ENCODE measurements around the gene RNF213.

RNF213 gene

GRCh38 chr17:80331820-80332219, 71.2 kb downstream of the RNF213 start:
- no peak overlapping the region for H3K4me3 ChIP-seq (ENCODE audit: low read depth in 1 of 2, low read length in 1 of 2)
- no peak overlapping the region for H3K27ac ChIP-seq
- no peak for TF ChIP-seq CTCF (IDR thresholded peaks at IDR 0.05)
- H3K36me3 ChIP-seq: peaks cover 98% of the 10 kb centered on the region
- peaks cover 0 to 18% of the 10 kb centered on the region in 2 experiments for H3K4me1 ChIP-seq (ENCODE audit: control insufficient read depth in 1 of 2, insufficient read depth in 1 of 2, low read depth in 1 of 2, low read length in 1 of 2)
- no peaks in the 10 kb centered on the region for H3K27me3 ChIP-seq
- H3K9me3 ChIP-seq: no peaks in the 10 kb centered on the region

- Histone ChIP-seq H3K4me1 (ENCODE audit: control insufficient read depth in 1 of 2, insufficient read depth in 1 of 2, low read depth in 1 of 2, low read length in 1 of 2) (no peaks in the 10 kb centered on the region), H3K36me3 (peaks cover 98% of the 10 kb centered on the region), H3K27me3 (no peaks in the 10 kb centered on the region), H3K27ac (no peak overlapping the region), H3K4me3 (ENCODE audit: low read depth in 1 of 2, low read length in 1 of 2) (no peak overlapping the region), H3K9me3 (no peaks in the 10 kb centered on the region)
- no peak for TF ChIP-seq CTCF (IDR thresholded peaks at IDR 0.05)
Observed at GRCh38 chr17:80337195-80337895, 76.7 kb downstream of the RNF213 start.

- H3K4me1 ChIP-seq (ENCODE audit: control insufficient read depth in 1 of 2, insufficient read depth in 1 of 2, low read depth in 1 of 2, low read length in 1 of 2): no peaks in the 10 kb centered on the region
- H3K36me3 ChIP-seq: peaks cover 96% of the 10 kb centered on the region
- no peak overlapping the region for H3K4me3 ChIP-seq (ENCODE audit: low read depth in 1 of 2, low read length in 1 of 2)
- H3K9me3 ChIP-seq: no peaks in the 10 kb centered on the region
- TF ChIP-seq CTCF (IDR thresholded peaks at IDR 0.05): no peak
- no peak overlapping the region for H3K27ac ChIP-seq
- no peaks in the 10 kb centered on the region for H3K27me3 ChIP-seq
Observed at GRCh38 chr17:80339118-80339517, 78.5 kb downstream of the RNF213 start.

DNA sequence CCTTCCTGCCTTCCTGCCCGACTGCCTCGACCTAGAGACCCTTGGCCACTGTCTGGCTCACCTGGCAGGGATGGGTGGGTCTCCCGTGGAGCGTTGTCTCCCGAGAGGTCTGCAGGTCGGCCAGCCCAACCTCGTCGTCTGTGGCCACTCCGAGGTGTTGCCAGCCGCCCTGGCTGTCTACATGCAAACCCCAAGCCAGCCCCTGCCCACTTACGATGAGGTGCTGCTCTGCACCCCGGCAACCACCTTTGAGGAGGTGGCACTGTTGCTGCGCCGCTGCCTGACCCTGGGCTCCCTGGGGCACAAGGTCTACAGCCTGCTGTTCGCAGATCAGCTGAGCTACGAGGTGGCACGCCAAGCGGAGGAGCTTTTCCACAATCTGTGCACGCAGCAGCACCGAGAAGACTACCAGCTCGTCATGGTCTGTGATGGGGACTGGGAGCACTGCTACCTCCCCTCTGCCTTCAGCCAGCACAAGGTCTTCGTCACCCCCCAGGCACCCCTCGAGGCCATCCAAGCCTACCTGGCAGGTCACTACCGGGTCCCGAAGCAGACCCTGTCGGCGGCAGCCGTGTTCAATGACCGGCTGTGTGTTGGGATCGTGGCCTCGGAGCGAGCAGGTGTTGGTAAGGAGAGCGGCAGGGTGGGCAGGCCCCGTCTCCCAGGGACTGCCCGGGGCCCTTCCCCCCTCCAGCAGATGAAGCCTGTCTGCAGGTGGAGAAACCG, 79.2 kb downstream of the RNF213 start:
- Histone ChIP-seq H3K9me3 (no peaks in the 10 kb centered on the region), H3K4me3 (ENCODE audit: low read depth in 1 of 2, low read length in 1 of 2) (no peak overlapping the region), H3K27me3 (no peaks in the 10 kb centered on the region), H3K36me3 (peaks cover 96% of the 10 kb centered on the region), H3K4me1 (ENCODE audit: control insufficient read depth in 1 of 2, insufficient read depth in 1 of 2, low read depth in 1 of 2, low read length in 1 of 2) (no peaks in the 10 kb centered on the region), H3K27ac (no peak overlapping the region)
- no peak for TF ChIP-seq CTCF (IDR thresholded peaks at IDR 0.05)

DNA sequence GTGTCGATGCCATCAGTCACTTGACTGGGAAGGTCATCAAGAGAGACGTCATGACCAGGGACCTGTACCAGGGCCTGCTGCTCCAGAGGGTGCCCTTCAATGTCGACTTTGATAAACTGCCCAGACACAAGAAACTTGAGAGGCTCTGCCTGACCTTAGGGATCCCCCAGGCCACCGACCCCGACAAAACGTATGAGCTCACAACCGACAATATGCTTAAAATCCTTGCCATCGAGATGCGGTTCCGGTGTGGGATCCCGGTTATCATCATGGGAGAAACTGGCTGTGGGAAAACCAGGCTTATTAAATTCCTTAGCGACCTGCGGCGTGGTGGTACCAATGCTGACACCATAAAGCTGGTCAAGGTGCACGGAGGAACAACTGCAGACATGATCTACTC, 84.7 kb downstream of the RNF213 start:
- no peaks in the 10 kb centered on the region for H3K27me3 ChIP-seq
- peaks cover 96% of the 10 kb centered on the region for H3K36me3 ChIP-seq
- H3K4me1 ChIP-seq (ENCODE audit: control insufficient read depth in 1 of 2, insufficient read depth in 1 of 2, low read depth in 1 of 2, low read length in 1 of 2): no peaks in the 10 kb centered on the region
- H3K4me3 ChIP-seq (ENCODE audit: low read depth in 1 of 2, low read length in 1 of 2): no peak overlapping the region
- no peaks in the 10 kb centered on the region for H3K9me3 ChIP-seq
- H3K27ac ChIP-seq: no peak overlapping the region
- TF ChIP-seq CTCF (IDR thresholded peaks at IDR 0.05): no peak
